Loucy (cell line): ENCODE measurements around the gene TIGD4.

Experiments used
- CTCF ChIP-seq: fragments of 200-600 bp; sonication (generic); conservative IDR thresholded peaks from 2 replicates; pipeline ENCODE4 v1.5.1; 2014; ENCODE audit warnings: mild to moderate bottlenecking, antibody characterized with exemption, low read length
- EZH2phosphoT487 ChIP-seq: fragments of 200-600 bp; IDR thresholded peaks from 2 replicates; pipeline ENCODE4 v1.6.1; 2018; ENCODE audit warnings: antibody characterized with exemption, mild to moderate bottlenecking, moderate library complexity, borderline replicate concordance

DNA sequence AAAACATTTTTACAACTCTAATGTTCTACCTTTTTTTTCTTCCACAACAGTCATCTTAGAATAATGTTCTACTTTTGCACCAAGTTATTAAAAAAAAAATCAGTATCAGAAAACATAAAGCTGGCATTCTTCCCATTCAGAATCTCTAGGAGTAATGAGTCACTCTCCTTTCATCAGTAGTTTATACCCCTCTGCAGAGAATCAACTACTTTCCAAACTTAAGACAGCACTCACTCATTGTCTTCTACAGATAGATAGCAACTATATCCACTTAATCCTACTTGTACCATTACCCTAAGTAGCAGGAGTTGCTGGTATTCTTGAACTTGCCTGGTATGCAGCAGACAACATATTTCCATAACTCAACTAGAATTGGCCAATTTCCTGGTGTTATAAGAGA is 3.2 kb downstream of the TIGD4 start:
- no peak for TF ChIP-seq CTCF
- TF ChIP-seq EZH2phosphoT487, result no peak
